ENCODE results near the gene RAB7A.
"Not testable (repeated sequence)": the region's sequence is repeated elsewhere in the genome, so short reads cannot be mapped to it uniquely, and the experiment has no call there.

The RAB7A gene

GRCh38 chr3:128727996-128728395 is 2.0 kb downstream of the RAB7A start:
- no peaks in the 10 kb centered on the region for H3K9me3 ChIP-seq (ENCODE audit: control insufficient read depth, low read length)
- peak overlapping the region; percentile 91 for H3K4me2 ChIP-seq (ENCODE audit: low read length)
- H3K27me3 ChIP-seq (ENCODE audit: control insufficient read depth, insufficient read depth, low read length) = no peaks in the 10 kb centered on the region
- peaks cover 57% of the 10 kb centered on the region for H3K79me2 ChIP-seq
- peak overlapping the region; percentile 93 for H3K4me3 ChIP-seq (ENCODE audit: low read depth, low read length)
- no peak overlapping the region for H3K9ac ChIP-seq
- peaks cover 25% of the 10 kb centered on the region for H3K4me1 ChIP-seq
- H2AFZ ChIP-seq = no peak overlapping the region
- H3K36me3 ChIP-seq (ENCODE audit: control insufficient read depth, insufficient read depth, low read length) = no peaks in the 10 kb centered on the region
- H3K27ac ChIP-seq = no peak overlapping the region
- no peak for TF ChIP-seq CTCF (IDR thresholded peaks at IDR 0.05)

- not testable (repeated sequence) for H3K9me3 ChIP-seq (ENCODE audit: control insufficient read depth, low read length); H3K36me3 ChIP-seq (ENCODE audit: control insufficient read depth, insufficient read depth, low read length); H3K4me3 ChIP-seq (ENCODE audit: low read depth, low read length); H3K27ac ChIP-seq; H3K4me2 ChIP-seq (ENCODE audit: low read length); H3K27me3 ChIP-seq (ENCODE audit: control insufficient read depth, insufficient read depth, low read length); H2AFZ ChIP-seq; H3K9ac ChIP-seq
- peaks cover 62% of the 10 kb centered on the region for H3K79me2 ChIP-seq
- H3K4me1 ChIP-seq = peaks cover 25% of the 10 kb centered on the region
Measured at GRCh38 chr3:128728521-128728920, 2.5 kb downstream of the RAB7A start.

GRCh38 chr3:128730471-128730870 is 4.5 kb downstream of the RAB7A start:
- Histone ChIP-seq H3K27ac (no peak overlapping the region), H3K4me1 (peaks cover 25% of the 10 kb centered on the region), H3K9ac (no peak overlapping the region), H3K4me2 (ENCODE audit: low read length) (no peak overlapping the region), H3K79me2 (peaks cover 76% of the 10 kb centered on the region), H2AFZ (no peak overlapping the region), H3K4me3 (ENCODE audit: low read depth, low read length) (no peak overlapping the region), H3K27me3 (ENCODE audit: control insufficient read depth, insufficient read depth, low read length) (no peaks in the 10 kb centered on the region), H3K36me3 (ENCODE audit: control insufficient read depth, insufficient read depth, low read length) (no peaks in the 10 kb centered on the region), H3K9me3 (ENCODE audit: control insufficient read depth, low read length) (no peaks in the 10 kb centered on the region)
- TF ChIP-seq CTCF (IDR thresholded peaks at IDR 0.05) = no peak

GRCh38 chr3:128734523-128735189 is 8.7 kb downstream of the RAB7A start:
- Histone ChIP-seq H3K4me1 (peaks cover 11% of the 10 kb centered on the region), H3K27ac (no peak overlapping the region)
- TF ChIP-seq CTCF (IDR thresholded peaks at IDR 0.05) = no peak

GRCh38 chr3:128735287-128735686 is 9.3 kb downstream of the RAB7A start:
- no peak for TF ChIP-seq CTCF (IDR thresholded peaks at IDR 0.05)
- Histone ChIP-seq H3K4me3 (ENCODE audit: low read depth, low read length) (no peak overlapping the region), H3K36me3 (ENCODE audit: control insufficient read depth, insufficient read depth, low read length) (no peaks in the 10 kb centered on the region), H3K9ac (no peak overlapping the region), H3K4me1 (peaks cover 11% of the 10 kb centered on the region), H3K79me2 (peaks cover 66% of the 10 kb centered on the region), H3K4me2 (ENCODE audit: low read length) (no peak overlapping the region), H3K9me3 (ENCODE audit: control insufficient read depth, low read length) (no peaks in the 10 kb centered on the region), H2AFZ (no peak overlapping the region), H3K27me3 (ENCODE audit: control insufficient read depth, insufficient read depth, low read length) (no peaks in the 10 kb centered on the region), H3K27ac (no peak overlapping the region)

More at GRCh38 chr3:128734523-128735189, 8.7 kb downstream of the RAB7A start:
- H3K27me3 ChIP-seq (ENCODE audit: control insufficient read depth, insufficient read depth, low read length) = no peaks in the 10 kb centered on the region
- no peaks in the 10 kb centered on the region for H3K36me3 ChIP-seq (ENCODE audit: control insufficient read depth, insufficient read depth, low read length)
- no peak overlapping the region for H3K9ac ChIP-seq
- no peak overlapping the region for H3K4me3 ChIP-seq (ENCODE audit: low read depth, low read length)
- H3K79me2 ChIP-seq = peaks cover 63% of the 10 kb centered on the region
- H3K4me2 ChIP-seq (ENCODE audit: low read length) = no peak overlapping the region
- H3K9me3 ChIP-seq (ENCODE audit: control insufficient read depth, low read length) = no peaks in the 10 kb centered on the region
- no peak overlapping the region for H2AFZ ChIP-seq

Data from parathyroid adenoma (tissue), 2 donors.